K562 (cell line): ENCODE measurements around the gene ATP2B1. TPM values are rescaled to one million over a fixed set of nuclear protein-coding genes. Genes with fewer than 3 reads are reported as not detected.
A peak's percentile ranks its signal among the peaks of the same experiment; 100 is the strongest.

ENCODE experiments used
- ARID3A ChIP-seq: IDR thresholded peaks from 2 replicates; pipeline ENCODE4 v1.6.1; 2012; ENCODE audit warnings: low read depth, low read length, improper control_type of control experiment, borderline replicate concordance
- CEBPB ChIP-seq: fragments of 450-650 bp; IDR thresholded peaks from 2 replicates; pipeline ENCODE4 v1.6.1; 2016; ENCODE audit warnings: missing genetic modification characterization, missing compliant biosample characterization
- ELF1 ChIP-seq: fragments of 200-800 bp; sonication (Bioruptor generic); IDR thresholded peaks from 2 replicates; pipeline ENCODE4 v1.6.1; 2016; ENCODE audit warnings: missing genetic modification characterization, missing compliant biosample characterization
- ETS2 ChIP-seq: IDR thresholded peaks from 2 replicates; pipeline ENCODE4 v1.6.1; 2016; ENCODE audit warnings: borderline replicate concordance, missing genetic modification characterization, mild to moderate bottlenecking, moderate library complexity, missing compliant biosample characterization; ENCODE audit not compliant: poor library complexity, severe bottlenecking
- FOSL1 ChIP-seq: fragments of 200-800 bp; sonication (Bioruptor generic); conservative IDR thresholded peaks from 2 replicates; pipeline ENCODE4 v1.6.1; 2016; ENCODE audit warnings: missing genetic modification characterization, missing compliant biosample characterization
- FOXK2 ChIP-seq, 2 experiments: fragments of 450-650 bp; IDR thresholded peaks in 1 of 2; conservative IDR thresholded peaks in 1 of 2; 2 replicates each; pipeline ENCODE4 v1.6.1; 2016; ENCODE audit warnings: low read depth in 2 of 2, mild to moderate bottlenecking in 1 of 2
- HES1 ChIP-seq: fragments of 450-650 bp; IDR thresholded peaks from 2 replicates; pipeline ENCODE4 v1.6.1; 2016; ENCODE audit warnings: low read depth, mild to moderate bottlenecking, moderate library complexity
- HSF4 ChIP-seq: fragments of 250-450 bp; sonication (Bioruptor Pico); IDR thresholded peaks from 2 replicates; pipeline ENCODE4 v2.1.2; 2022; ENCODE audit warnings: mild to moderate bottlenecking, moderate library complexity, borderline replicate concordance
- JUND ChIP-seq, 2 experiments: IDR thresholded peaks; 2 replicates in 1 of 2; 3 replicates in 1 of 2; pipeline ENCODE4 v1.6.1; 2011; ENCODE audit warnings: borderline replicate concordance in 2 of 2, low read depth in 2 of 2, low read length in 2 of 2, improper control_type of control experiment in 1 of 2, missing biosample characterization in 1 of 2, missing genetic modification characterization in 1 of 2, missing genetic modification reagents in 1 of 2
- LEF1 ChIP-seq: fragments of 450-650 bp; IDR thresholded peaks from 2 replicates; pipeline ENCODE4 v1.6.1; 2016; ENCODE audit warnings: mild to moderate bottlenecking
- NBN ChIP-seq: fragments of 450-650 bp; IDR thresholded peaks from 2 replicates; pipeline ENCODE4 v1.6.1; 2016; ENCODE audit warnings: low read depth, mild to moderate bottlenecking
- NELFE ChIP-seq: IDR thresholded peaks from 2 replicates; pipeline ENCODE4 v1.6.1; 2011; ENCODE audit warnings: mild to moderate bottlenecking; ENCODE audit not compliant: insufficient read depth, insufficient read length
- NR2C1 ChIP-seq, 2 experiments: fragments of 450-650 bp; IDR thresholded peaks; 2 replicates each; pipeline ENCODE4 v1.6.1; 2017; ENCODE audit warnings: mild to moderate bottlenecking in 2 of 2, antibody characterized with exemption in 1 of 2, inconsistent platforms in 1 of 2, missing compliant biosample characterization in 1 of 2, missing genetic modification characterization in 1 of 2
- NR4A1 ChIP-seq, 2 experiments: fragments of 250-450 bp in 1 of 2; fragments of 450-650 bp in 1 of 2; sonication (Bioruptor Pico) in 1 of 2; IDR thresholded peaks; 2 replicates each; pipeline versions ENCODE4 v1.4.0 to v1.6.1; 2016 to 2020; ENCODE audit warnings: mild to moderate bottlenecking in 2 of 2, missing compliant biosample characterization in 1 of 2, missing genetic modification characterization in 1 of 2, moderate library complexity in 1 of 2
- SMARCE1 ChIP-seq: fragments of 450-650 bp; IDR thresholded peaks from 2 replicates; pipeline ENCODE4 v1.7.1; 2016; ENCODE audit warnings: mild to moderate bottlenecking
- TRIM24 ChIP-seq, 2 experiments: fragments of 450-650 bp; IDR thresholded peaks; 2 replicates each; pipeline ENCODE4 v1.6.1; 2016
- VEZF1 ChIP-seq: fragments of 200-800 bp; sonication (Bioruptor generic); IDR thresholded peaks from 2 replicates; pipeline ENCODE4 v1.6.1; 2017; ENCODE audit warnings: missing genetic modification characterization, missing compliant biosample characterization
- XRCC5 ChIP-seq: fragments of 200-400 bp; formaldehyde crosslinking; IDR thresholded peaks from 2 replicates; pipeline ENCODE4 v1.6.1; 2017; ENCODE audit warnings: low read depth, mild to moderate bottlenecking, low read length
- ZBTB2 ChIP-seq: fragments of 450-650 bp; IDR thresholded peaks from 2 replicates; pipeline ENCODE4 v1.6.1; 2016; ENCODE audit warnings: antibody characterized with exemption
- ZNF146 ChIP-seq: IDR thresholded peaks from one replicate; pipeline ENCODE4 v1.6.1; 2018; ENCODE audit warnings: missing compliant biosample characterization; ENCODE audit not compliant: unreplicated experiment
- ZNF24 ChIP-seq: fragments of 450-650 bp; IDR thresholded peaks from 2 replicates; pipeline ENCODE4 v1.6.1; 2016
- ZNF282 ChIP-seq: sonication (generic); formaldehyde crosslinking; IDR thresholded peaks from 2 replicates; pipeline ENCODE4 v1.8.1; 2023; ENCODE audit warnings: missing genetic modification reagents
- ZNF766 ChIP-seq: fragments of 200-800 bp; sonication (Bioruptor generic); conservative IDR thresholded peaks from 2 replicates; pipeline ENCODE4 v1.6.1; 2016; ENCODE audit warnings: missing genetic modification characterization, missing compliant biosample characterization
- ZNF778 ChIP-seq: fragments of 450-650 bp; formaldehyde crosslinking; IDR thresholded peaks from 2 replicates; pipeline ENCODE4 v1.4.0; 2020; ENCODE audit warnings: mild to moderate bottlenecking, moderate library complexity
- polyA plus RNA-seq, 8 experiments: library from polyadenylated mRNA; depleted of rRNA in 4 of 8; stranded (reverse) in 5 of 8; unstranded in 3 of 8; fragments of >200 nt; fragmentation: Nextera tagmentation in 2 of 8; fragmentation: Illumina TruSeq in 1 of 8; extraction: Ambion mirVana in 2 of 8; extraction: Trizol in 1 of 8; gene quantifications; 2 replicates each; pipeline versions ENCODE4 v1.2.1 to v1.2.3, GENCODE V29; 2011 to 2014; ENCODE audit warnings: inconsistent platforms in 1 of 8, missing spikeins in 1 of 8
- total RNA-seq, 7 experiments: library from RNA; depleted of rRNA in 6 of 7; stranded (reverse); fragments of >200 nt in 6 of 7; fragmentation: Illumina TruSeq in 2 of 7; extraction: Trizol in 2 of 7; gene quantifications; 2 replicates each; pipeline versions ENCODE4 v1.2.1 to v1.2.3, GENCODE V29; 2011 to 2021; ENCODE audit warnings: low replicate concordance in 1 of 7

ATP2B1 gene
- total and polyA plus RNA-seq, 9 of the 15 experiments (the other 6 are each of a cell fraction or from before 2014, with no cell fraction given): 8.6 to 39.0 (median 27.8) TPM

GRCh38 chr12:89574736-89575208, 133.9 kb downstream of the ATP2B1 start (continued):
- TF ChIP-seq ETS2 (tag) (no peak), NR4A1 (CRISPR knock-in tag; IDR thresholded peaks at IDR 0.05) (no peak), NR4A1 (tag; IDR thresholded peaks at IDR 0.05) (0 out of 2 replicates have a peak, but pooled peaks have one; percentile 29), HSF4 (CRISPR knock-in tag) (no peak), ZNF766 (CRISPR knock-in tag) (peak; percentile 86), XRCC5 (no peak), ZNF282 (CRISPR knock-in tag) (no peak), NBN (peak; percentile 90), ARID3A (peak; percentile 93), HES1 (no peak), LEF1 (peak; percentile 88), ELF1 (tag) (0 out of 2 replicates have a peak, but pooled peaks have one; percentile 53), TRIM24 (IDR thresholded peaks at IDR 0.05) (peak in 1 of 2 experiments; percentile 54; a peak in 1 of 4 replicates), ZBTB2 (0 out of 2 replicates have a peak, but pooled peaks have one; percentile 62), VEZF1 (CRISPR knock-in tag) (no peak), NR2C1 (IDR thresholded peaks at IDR 0.05) (peak; percentile 85), NR2C1 (tag; IDR thresholded peaks at IDR 0.05) (peak; percentile 87), JUND (IDR thresholded peaks at IDR 0.05; ENCODE audit: borderline replicate concordance, low read depth, low read length) (peak; percentile 71), JUND (tag; IDR thresholded peaks at IDR 0.05; ENCODE audit: borderline replicate concordance, low read depth, low read length) (0 out of 3 replicates have a peak, but pooled peaks have one; percentile 13), FOSL1 (peak; percentile 76), ZNF146 (CRISPR knock-in tag) (no peak), CEBPB (tag) (peak; percentile 67), FOXK2 (conservative IDR thresholded peaks at IDR 0.05 in 1 of 2, IDR thresholded peaks at IDR 0.05 in 1 of 2; ENCODE audit: low read depth in 2 of 2) (peak; percentile 10 to 52; a peak in 1 of 4 replicates), SMARCE1 (peak; percentile 82), ZNF24 (peak; percentile 54; the same call in 1 of the 2 replicates), NELFE (no peak), ZNF778 (CRISPR knock-in tag) (no peak)
